OCI-M2 (cell line): ENCODE results near the gene CCDC6.
"Not testable (repeated sequence)": the region's sequence is repeated elsewhere in the genome, so short reads cannot be mapped to it uniquely, and the experiment has no call there.

Source experiments
- DNase-seq: peaks from one replicate; lab custom pipeline; 2025; ENCODE audit not compliant: unreplicated experiment; lab: John Stamatoyannopoulos, UW

Gene CCDC6

DNA sequence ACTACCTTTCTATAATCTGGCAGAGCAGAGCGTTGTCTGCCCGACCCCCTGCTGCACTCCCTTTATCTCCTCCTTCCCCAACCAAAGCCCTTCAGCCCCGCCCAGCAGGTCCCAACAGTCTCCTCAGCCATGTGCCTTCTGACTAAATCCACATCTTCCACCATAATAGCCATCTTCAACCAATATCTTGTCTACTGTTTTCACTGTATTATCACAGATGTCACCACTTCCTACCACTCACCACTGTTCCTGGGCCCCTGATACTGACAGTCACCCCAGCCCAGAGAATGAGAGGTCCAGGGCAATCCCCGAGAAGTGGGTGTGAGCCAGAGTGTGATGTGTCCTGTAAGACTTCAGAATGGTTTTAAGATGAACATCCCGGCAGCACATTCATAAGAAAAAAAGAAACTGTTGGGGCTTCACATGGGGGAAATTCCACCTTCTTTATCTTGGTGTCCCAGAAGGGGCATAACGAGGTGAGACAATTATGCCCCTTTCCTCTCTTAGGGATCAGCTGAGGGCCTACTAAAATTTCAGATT is 25.3 kb downstream of the CCDC6 start:
- DNase-seq: no peak

- DNase-seq: no peak
These were observed 26.2 kb downstream of the CCDC6 start for GRCh38 chr10:59880019-59880717.

DNA sequence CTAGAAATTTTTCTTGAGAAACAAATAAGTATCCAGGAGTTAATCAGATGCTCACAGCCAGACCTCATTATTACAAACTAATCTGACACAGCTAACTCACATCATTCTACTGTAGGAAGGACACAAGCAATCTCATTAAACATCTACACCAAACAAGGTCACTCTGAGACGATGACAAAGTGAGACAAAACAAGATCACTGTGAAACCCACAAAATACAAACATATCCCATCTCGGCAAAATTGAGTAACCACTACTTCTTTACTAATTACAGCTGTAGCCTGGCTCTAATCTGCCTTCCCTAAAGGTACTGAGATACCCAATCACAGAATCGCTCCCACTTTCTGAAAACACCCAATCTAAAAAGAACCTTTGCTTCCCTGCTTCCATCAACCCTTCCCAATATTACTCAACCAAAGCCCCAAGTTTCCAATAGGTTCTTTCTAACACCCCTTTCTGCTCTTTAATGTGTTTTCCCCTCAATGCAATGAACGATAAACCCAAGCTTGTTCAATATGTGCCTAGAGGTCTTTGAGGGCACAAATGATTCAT is 26.9 kb downstream of the CCDC6 start:
- DNase-seq: no peak

DNA sequence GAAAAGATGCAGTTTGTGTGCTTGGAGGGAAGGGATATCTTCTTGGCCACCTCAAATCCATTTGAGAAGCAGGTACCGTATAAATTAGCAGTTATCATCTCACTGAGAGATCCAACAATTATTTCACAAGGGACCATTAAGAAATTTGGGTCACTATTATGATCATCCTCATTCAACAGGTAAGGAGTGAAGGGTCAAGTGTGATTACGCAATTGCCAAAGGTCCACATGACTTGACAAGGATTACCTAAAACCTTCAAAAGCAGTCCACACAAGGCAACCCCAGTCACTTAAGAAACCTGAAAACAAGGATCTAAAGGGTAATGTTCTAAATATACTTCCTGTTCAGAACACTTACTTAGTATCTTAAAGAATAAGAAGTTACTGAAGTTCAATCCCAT is 27.4 kb downstream of the CCDC6 start:
- no peak for DNase-seq

- DNase-seq: no peak
These were observed 28.1 kb downstream of the CCDC6 start for GRCh38 chr10:59878289-59878688.

DNA sequence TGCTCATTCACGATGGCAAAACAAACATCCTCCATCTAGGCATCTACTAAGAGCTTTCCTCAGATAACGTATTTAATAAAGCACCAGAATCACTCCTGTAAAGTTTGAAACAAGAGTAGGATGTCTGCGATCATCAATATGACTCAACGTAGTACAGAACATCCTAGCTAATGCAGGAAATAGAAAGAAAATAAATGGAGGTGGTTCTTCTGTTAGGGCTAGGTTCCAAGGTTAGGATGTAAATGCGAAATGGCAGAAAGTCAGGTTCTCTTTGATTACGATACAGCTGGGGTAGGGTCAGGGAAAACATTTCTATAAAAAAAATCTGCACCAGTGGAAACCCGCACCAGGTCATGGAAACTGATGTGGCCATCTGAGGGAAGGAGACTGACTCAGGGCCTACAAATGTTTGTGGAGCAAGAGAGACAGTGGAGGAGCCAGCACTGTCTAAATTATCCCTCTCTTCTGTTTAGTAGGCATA is 29.1 kb downstream of the CCDC6 start:
- DNase-seq: no peak

GRCh38 chr10:59876695-59877094 is 29.7 kb downstream of the CCDC6 start:
- DNase-seq: no peak

DNA sequence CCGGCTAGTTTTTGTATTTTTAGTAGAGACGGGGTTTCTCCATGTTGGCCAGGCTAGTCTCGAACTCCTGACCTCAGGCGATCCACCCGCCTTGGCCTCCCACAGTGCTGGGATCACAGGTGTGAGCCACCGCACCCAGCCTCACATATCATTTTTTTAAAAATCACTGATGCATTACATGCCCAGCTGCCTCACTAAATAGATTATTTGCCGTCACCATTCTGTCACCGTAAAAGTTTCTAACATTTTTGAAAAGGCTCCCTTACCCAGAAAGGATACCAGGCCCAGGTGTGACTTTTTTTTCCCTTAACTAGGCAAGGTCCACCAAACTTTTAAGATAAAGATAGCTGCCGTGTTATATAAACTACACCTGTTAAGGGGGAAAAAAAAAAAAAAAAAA is 30.1 kb downstream of the CCDC6 start:
- DNase-seq: not testable (repeated sequence)

DNA sequence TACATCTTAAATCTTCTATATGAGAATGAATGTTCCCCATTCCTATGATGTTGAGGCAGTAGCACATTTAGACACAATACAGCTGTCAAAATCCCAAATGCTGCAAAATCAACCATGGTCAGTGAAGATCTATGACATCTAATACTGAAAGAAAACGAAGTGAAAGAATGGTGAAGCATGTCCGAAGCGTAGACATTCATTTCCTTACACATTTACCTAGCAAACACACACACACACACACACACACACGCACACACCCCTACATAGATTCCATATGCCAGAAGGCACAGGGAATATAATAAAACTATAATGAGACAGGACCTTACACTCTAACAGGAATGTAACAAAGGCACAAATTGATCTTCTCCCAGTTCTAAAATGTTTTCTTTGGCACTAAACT is 32.5 kb downstream of the CCDC6 start:
- DNase-seq: no peak

- no peak for DNase-seq
These were observed 33.4 kb downstream of the CCDC6 start for GRCh38 chr10:59872892-59873463.

DNA sequence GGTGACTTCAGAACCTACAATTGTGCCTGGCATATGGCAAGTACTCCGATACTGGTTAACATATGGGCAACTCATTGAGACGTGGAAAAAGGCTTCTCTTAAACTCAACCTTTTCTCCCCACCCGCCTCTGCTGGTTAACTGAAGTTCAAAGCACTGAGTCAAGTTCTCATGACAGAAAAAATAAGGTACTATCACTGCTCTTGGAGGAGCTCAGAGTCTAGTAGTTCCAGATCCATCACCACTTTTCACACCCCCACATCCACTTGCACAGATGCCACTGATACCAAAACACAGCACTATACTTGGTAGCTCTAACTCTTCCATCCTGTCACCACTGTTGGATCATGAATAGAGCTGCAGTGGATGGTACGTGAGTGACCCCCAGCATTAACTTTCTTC is 36.2 kb downstream of the CCDC6 start:
- no peak for DNase-seq

DNA sequence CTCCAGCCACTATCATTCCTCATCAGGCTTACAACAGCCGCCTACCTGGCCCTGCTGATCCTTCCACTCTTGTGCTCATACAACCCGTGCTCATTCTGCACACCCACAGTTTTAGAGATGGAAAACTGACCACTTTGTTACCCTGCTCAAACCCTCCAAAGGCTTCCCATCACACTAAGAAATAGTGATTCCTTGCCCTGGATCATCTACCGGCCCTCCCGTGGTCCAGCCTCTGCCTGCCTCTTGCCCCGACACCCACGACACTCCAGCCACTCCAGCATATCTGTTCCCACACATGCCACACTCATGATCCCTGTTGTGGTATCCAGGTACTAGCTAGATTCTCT is 36.8 kb downstream of the CCDC6 start:
- no peak for DNase-seq

GRCh38 chr10:59868696-59869593 is 37.4 kb downstream of the CCDC6 start:
- DNase-seq: no peak

- DNase-seq: no peak
These were observed 38.8 kb downstream of the CCDC6 start for GRCh38 chr10:59867590-59867989.

DNA sequence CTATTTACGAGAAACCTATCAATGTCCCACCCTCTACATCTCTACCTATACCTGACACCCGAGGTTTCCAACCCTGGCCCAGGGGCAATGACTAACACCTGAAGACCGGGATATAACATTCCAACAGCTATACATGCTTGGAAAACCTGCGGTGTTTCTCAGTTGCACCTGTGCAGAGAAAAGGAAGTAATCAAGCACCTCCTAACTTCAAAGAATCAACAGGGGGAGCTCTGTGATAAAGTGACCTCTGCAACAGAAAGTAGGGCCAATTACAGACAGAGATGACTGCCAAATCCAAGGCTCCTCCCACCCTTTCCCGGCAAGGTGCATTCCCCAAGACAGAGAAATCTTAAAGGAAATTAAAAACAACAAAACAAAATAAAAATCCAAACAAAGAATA is 41.3 kb downstream of the CCDC6 start:
- DNase-seq: no peak

DNA sequence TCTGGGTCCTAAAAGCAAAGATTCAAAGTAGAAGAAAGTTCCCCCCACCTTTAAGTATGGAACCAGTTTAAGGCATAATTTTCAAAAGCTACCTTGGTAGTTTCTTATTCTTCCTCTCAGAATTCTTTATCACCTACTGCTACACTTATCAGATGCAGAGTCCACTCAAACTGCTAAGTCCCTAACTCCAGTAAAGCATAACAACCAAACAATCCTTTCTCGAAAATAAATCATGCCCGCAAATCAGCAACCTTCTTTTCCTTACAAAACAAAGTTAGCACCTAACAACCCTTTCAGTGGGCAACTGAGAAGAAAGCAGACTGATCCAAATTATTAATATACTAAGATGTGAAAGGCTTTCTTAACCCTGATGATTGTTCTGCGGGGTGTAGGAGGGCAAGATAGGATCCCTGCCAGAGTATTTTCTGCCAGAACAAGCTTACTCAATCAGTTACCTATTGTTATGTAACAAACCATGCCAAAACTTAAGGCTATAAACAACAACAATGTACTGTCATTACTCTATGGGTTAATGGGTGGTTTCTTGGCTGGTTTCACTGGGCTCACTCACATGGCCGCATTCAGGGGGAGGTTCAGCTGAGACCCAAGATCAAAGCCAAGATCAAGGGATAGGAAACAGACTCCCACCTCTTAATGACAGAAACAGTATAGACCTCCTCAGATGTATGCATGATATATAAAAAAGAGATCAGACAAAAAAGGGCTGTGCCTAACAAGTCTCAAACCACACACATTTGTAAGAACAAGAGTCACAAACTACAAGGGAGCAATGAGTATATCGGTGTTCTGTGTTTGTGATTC is 42.0 kb downstream of the CCDC6 start:
- no peak for DNase-seq

DNA sequence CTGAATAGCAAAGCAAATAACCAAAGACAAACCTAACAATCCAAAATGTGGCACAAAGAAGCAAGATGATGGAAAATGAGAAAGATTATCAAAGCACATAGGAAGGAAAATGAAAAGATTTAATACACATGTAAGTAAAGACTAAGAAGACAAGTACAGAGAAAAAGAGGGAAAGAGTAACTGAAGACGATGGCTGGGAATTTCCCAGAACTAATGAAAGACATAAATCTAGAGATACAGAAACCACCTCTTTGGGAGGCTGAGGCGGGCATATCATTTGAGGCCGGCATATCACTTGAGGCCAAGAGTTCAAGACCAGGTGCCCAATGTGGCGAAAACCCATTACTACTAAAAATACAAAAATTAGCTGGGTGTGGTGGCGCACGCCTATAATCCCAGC is 46.8 kb downstream of the CCDC6 start:
- DNase-seq: no peak

GRCh38 chr10:59857921-59858320 is 48.4 kb downstream of the CCDC6 start:
- DNase-seq: no peak

- DNase-seq: no peak
These were observed 49.3 kb downstream of the CCDC6 start for GRCh38 chr10:59857049-59857448.

- no peak for DNase-seq
These were observed 50.3 kb downstream of the CCDC6 start for GRCh38 chr10:59856104-59856503.

- no peak for DNase-seq
These were observed 51.8 kb downstream of the CCDC6 start for GRCh38 chr10:59854571-59854970.
